NCI-H510A (cell line): ENCODE data around the gene COL15A1.
"Not testable (repeated sequence)": the region's sequence is repeated elsewhere in the genome, so short reads cannot be mapped to it uniquely, and the experiment has no call there.

Experiments used
- DNase-seq: peaks from one replicate; lab custom pipeline; 2025; lab: John Stamatoyannopoulos, UW

The COL15A1 gene

DNA sequence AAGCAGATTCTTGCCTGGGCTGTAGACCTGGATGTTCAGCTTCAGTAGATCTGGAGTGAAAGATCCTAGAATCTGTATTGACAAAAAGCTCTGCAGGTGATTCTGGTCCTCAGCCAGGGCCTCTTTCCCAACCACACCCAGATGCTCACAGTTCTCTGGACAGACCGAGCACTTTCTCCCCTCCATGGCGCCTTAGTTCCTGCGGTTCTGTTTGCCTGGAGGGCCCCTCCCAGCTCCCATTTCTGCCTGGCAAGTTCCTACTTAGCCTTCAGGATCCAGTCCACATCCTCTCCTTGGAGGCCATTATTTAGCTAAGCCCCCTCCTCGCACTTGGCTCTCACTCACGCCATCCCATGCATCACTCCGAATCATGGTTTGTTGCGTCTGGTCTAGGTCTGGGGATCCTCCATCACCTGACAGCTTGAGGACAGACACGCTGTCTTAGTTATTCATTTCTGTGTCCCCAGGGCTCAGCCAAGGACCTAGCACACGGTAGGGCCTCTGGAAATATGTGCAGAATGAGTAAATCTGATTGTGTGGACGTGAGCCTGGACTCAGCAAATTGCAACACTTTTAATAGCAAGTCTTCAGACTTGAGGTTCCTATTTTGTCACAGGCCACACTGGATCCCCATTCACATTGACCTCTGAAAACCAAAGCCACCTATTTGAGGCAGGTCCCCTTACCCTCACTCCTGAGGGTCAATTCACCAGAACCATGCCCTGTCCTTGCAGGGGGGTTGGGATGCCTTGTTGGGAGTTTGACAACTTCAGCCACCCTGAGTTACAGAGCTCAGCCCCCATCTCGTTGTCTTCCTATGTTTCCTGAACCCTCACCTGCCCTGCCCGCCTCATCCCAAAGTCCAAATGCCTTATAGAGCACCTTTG is 50.7 kb downstream of the COL15A1 start:
- DNase-seq = no peak

DNA sequence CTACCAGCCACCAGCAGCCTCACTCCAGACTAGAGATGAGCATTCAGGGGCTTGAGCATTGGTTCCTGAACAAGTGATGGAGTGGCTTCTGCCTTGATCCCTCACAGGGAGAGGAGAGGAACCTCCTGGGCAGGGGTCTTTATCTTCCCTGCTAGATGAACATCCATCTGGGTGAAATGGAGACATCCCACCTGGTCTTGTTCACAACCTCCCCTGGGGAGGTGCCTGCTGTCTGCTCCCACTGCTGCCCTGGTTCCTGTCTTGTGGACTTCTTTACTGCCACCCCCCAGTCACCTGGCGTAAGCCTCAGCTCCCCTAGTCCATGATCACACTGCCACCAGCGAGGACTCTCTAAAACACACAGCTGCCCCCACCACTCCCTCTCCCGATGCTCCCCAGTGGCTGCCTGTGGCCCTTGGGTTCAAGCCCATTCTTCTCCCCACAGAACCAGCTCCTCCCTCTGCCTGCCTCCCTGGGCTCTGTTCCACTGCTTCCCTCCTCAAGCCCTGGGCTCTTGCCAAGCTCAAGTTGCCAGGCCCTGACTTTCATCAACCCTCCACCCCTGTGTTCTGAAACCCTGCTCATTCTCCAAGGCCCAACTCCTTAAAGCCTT is 51.5 kb downstream of the COL15A1 start:
- no peak for DNase-seq

- no peak for DNase-seq
These were observed 52.3 kb downstream of the COL15A1 start for GRCh38 chr9:98995971-98996504.

- DNase-seq = no peak
These were observed 53.9 kb downstream of the COL15A1 start for GRCh38 chr9:98997604-98998003.

GRCh38 chr9:98998441-98999151 is 54.9 kb downstream of the COL15A1 start:
- DNase-seq = no peak

DNA sequence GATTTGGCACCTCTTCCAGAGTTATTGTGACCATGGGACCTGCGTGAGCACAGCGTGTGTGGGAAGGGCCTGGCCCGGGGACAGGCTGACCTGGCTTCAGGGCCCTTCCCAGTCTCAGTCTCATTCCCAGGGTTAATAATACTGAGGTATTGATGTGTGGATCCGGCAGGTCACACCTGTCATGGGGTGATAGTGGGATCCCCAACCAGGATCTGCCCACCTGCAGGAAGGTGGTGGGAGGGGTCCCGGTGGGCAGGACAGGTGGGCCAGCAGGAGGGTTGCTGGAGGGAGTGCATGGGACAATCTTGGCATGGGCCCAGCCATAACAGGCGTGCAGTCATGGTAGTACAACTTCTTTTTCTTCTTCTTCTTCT is 55.4 kb downstream of the COL15A1 start:
- DNase-seq = no peak

- DNase-seq = no peak
These were observed 57.0 kb downstream of the COL15A1 start for GRCh38 chr9:99000476-99001395.

GRCh38 chr9:99001892-99002291 is 58.2 kb downstream of the COL15A1 start:
- DNase-seq = no peak

GRCh38 chr9:99002706-99003105 is 59.0 kb downstream of the COL15A1 start:
- no peak for DNase-seq

DNA sequence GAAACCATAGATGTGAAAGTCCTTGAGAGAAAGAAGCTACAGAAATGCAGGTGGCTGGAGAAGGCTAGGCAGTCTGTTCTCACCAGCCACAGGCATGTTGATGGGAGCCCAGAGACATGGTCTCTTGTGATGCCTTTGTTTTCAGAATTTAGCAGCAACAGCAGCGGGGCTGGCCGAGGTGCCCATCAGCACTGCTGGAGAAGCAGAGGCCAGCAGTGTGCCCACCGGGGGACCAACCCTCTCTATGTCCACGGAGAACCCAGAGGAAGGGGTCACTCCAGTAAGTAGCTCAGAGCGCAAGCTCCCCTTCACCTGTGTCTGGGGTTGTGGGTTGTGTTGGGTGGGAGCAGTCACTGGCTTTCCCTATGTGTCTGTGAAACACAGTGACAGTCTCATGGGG is 59.6 kb downstream of the COL15A1 start:
- no peak for DNase-seq

GRCh38 chr9:99004115-99004514 is 60.4 kb downstream of the COL15A1 start:
- DNase-seq = no peak

DNA sequence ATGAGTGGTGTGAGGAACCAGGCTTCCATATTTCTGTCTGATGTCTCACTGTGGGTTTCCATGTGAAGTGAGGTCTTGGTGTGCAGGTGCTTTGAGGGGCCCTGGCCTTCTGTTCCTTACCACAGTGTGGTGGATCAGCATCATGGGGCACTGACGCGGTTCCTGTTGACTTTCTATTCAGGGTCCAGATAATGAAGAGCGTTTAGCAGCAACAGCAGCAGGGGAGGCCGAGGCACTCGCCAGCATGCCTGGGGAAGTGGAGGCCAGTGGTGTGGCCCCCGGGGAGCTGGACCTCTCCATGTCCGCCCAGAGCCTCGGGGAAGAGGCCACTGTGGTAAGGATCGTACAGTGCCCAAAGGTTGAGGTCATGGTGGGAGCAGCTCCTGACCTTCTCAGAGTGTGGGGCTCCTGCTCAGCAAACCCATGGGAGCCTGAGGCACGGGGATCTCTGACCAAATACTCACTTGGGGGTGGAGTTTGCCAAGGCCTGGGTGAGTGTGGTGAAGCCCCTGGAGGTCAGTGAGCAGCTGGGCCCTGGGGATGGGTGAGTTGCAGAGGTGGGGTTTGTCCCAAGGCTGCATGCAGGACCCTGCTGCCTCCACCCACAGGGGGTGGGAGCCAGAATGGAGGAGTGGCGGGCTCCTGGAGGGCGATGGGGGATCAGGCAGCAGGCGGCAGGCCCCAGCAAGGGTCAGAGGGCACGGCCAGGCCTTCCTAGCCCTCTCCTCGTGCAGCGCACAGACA is 61.2 kb downstream of the COL15A1 start:
- DNase-seq = no peak

- no peak for DNase-seq
These were observed 61.9 kb downstream of the COL15A1 start for GRCh38 chr9:99005651-99006050.

DNA sequence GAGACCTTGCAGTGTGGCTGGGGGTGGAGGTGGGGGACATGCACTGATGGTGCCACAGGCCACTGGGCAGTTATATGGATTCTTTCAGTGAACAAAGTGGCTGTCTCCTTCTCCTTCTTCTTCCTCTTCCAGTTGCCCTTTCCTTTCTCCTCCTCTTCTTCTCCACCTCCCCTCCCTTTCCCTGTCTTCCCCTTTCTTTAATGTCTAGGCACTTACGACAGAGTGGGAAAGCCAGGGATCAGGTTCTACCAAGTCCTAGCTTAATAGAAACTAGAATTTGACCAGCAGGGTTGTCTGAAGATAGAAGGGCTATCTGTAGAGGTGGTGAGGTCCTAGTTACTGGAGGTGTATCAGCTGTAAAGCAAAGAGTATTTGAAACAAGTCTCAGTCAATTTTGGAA is 62.8 kb downstream of the COL15A1 start:
- no peak for DNase-seq

DNA sequence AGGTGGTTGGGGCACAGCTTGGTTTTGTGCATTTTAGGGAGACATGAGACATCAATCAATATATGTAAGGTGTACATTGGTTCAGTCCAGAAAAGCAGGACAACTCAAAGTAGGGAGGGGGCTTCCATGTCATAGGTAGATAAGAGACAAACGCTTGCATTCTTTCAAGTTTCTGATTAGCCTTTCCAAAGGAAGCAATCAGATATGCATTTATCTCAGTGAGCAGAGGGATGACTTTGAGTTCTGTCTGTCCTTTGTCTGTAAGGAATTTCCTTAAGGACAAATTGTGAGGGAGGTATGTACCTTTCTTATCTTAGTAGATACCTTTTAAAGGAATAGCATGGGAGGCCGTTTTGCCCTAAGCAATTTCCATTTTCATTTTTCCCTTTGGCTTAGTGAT is 63.3 kb downstream of the COL15A1 start:
- no peak for DNase-seq

- no peak for DNase-seq
These were observed 64.5 kb downstream of the COL15A1 start for GRCh38 chr9:99008203-99008602.

GRCh38 chr9:99010393-99010792 is 66.7 kb downstream of the COL15A1 start:
- DNase-seq = not testable (repeated sequence)

DNA sequence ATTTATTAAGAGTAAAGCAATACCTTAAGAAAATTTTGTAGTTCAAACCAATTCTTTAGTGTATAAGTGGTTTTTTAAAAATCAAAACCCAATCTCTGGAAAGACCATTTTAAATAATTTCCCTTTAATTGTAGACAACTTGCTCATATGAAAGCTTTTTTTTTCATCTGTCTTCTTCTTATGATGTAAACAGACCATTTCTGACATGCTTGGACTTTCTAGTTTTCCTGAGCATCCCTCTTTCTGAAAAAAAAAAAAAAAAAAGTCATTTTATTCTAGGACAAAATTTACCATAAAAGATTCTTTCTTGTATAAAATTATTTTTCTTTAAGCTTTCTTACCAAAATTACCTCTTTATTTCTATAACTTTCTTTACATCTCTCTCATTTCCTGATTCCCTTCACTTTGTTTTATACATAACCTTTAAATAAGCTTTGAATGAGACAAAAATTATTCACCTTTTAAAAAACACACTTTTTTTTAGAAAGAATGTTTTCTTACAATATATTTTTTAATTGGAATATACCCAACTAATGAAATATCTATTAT is 67.5 kb downstream of the COL15A1 start:
- no peak for DNase-seq

DNA sequence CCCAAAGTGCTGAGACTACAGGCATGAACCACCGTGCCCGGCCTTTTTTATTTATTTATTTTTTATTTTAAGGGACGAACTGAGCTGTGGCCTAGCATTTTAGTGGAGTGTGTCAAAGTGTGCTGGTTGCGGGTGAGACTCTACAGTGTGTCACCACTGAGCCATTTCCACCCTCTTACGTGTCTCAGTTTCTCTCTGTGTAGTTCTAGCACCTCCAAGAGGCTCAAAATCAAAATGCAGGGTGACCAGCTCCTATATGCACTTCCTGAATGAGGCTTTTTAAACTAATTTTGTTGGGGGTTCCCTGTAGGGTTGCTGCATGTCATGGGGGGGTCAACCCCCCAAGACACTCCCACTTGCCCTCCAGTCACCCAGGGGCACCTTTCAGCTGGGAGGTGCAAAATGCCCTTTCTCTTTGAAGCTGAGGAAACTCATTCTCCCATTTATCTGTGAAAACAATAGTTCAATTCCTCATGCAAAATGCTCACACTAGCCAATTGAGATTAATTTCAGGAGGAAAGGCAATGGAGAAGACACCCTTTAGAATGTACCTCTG is 69.3 kb downstream of the COL15A1 start:
- DNase-seq = no peak

GRCh38 chr9:99013550-99013949 is 69.8 kb downstream of the COL15A1 start:
- DNase-seq = no peak
